ENCODE data around the gene ZBTB44.
"Not testable (repeated sequence)": the region's sequence is repeated elsewhere in the genome, so short reads cannot be mapped to it uniquely, and the experiment has no call there.

The ZBTB44 gene

GRCh38 chr11:130314750-130315285 is at the start of gene ZBTB44:
Gene ZBTB44, minus strand, starts transcription at chr11:130314917. Its CDS starts 53,044 bp downstream, at chr11:130261873.
- no peak for DNase-seq

- DNase-seq = no peak
Measured at GRCh38 chr11:130359419-130359818, 44.7 kb upstream of the ZBTB44 start.

- no peak for DNase-seq
Measured at GRCh38 chr11:130358398-130358797, 43.7 kb upstream of the ZBTB44 start.

- DNase-seq = no peak
Measured at GRCh38 chr11:130347261-130347660, 32.5 kb upstream of the ZBTB44 start.

- no peak for DNase-seq
Measured at GRCh38 chr11:130344841-130345240, 30.1 kb upstream of the ZBTB44 start.

GRCh38 chr11:130340671-130341319 is 26.1 kb upstream of the ZBTB44 start:
- no peak for DNase-seq

GRCh38 chr11:130338667-130339066 is 23.9 kb upstream of the ZBTB44 start:
- no peak for DNase-seq

- DNase-seq = no peak
Measured at GRCh38 chr11:130337281-130338089, 22.8 kb upstream of the ZBTB44 start.

- not testable (repeated sequence) for DNase-seq
Measured at GRCh38 chr11:130331397-130331796, 16.7 kb upstream of the ZBTB44 start.

- no peak for DNase-seq
Measured at GRCh38 chr11:130330101-130330684, 15.5 kb upstream of the ZBTB44 start.

GRCh38 chr11:130328420-130328819 is 13.7 kb upstream of the ZBTB44 start:
- no peak for DNase-seq

GRCh38 chr11:130327716-130328115 is 13.0 kb upstream of the ZBTB44 start:
- DNase-seq = no peak

GRCh38 chr11:130325691-130326090 is 11.0 kb upstream of the ZBTB44 start:
- no peak for DNase-seq

- no peak for DNase-seq
Measured at GRCh38 chr11:130323452-130324450, 9.0 kb upstream of the ZBTB44 start.

GRCh38 chr11:130322126-130322525 is 7.4 kb upstream of the ZBTB44 start:
- DNase-seq = no peak

GRCh38 chr11:130318031-130318673 is 3.4 kb upstream of the ZBTB44 start:
- DNase-seq = no peak

- DNase-seq = no peak
Measured at GRCh38 chr11:130315354-130315970, 745 bp upstream of the ZBTB44 start.

GRCh38 chr11:130314184-130314749 is 450 bp downstream of the ZBTB44 start:
- DNase-seq = no peak

- DNase-seq = no peak
Measured at GRCh38 chr11:130313383-130314183, 1.1 kb downstream of the ZBTB44 start.

- no peak for DNase-seq
Measured at GRCh38 chr11:130312046-130312445, 2.7 kb downstream of the ZBTB44 start.

Data from cortex of kidney (tissue), 1 donor.